Suppressor macrophage (primary cell): ENCODE measurements around the gene RALGAPA2.

Experiments
- DNase-seq, 4 experiments: peaks; one replicate each; pipeline ENCODE4 v3.0.0-alpha.2; 2020 to 2022

RALGAPA2 gene

GRCh38 chr20:20720158-20720557, 7.7 kb upstream of the RALGAPA2 start:
- DNase-seq: no peak

GRCh38 chr20:20719411-20719810, 7.0 kb upstream of the RALGAPA2 start:
- DNase-seq: no peak

GRCh38 chr20:20713244-20713765, 861 bp upstream of the RALGAPA2 start:
- DNase-seq: no peak

GRCh38 chr20:20712004-20712473, 405 bp downstream of the RALGAPA2 start:
- DNase-seq: peak in 1 of 4 experiments; percentile 26

- peak in 1 of 4 experiments; percentile 20 for DNase-seq
These were observed 1.0 kb downstream of the RALGAPA2 start for GRCh38 chr20:20711413-20711812.

- peak in 2 of 4 experiments; percentile 21 to 41 for DNase-seq
These were observed 1.8 kb downstream of the RALGAPA2 start for GRCh38 chr20:20710443-20711315.

GRCh38 chr20:20709887-20710286, 2.6 kb downstream of the RALGAPA2 start:
- no peak for DNase-seq

- no peak for DNase-seq
These were observed 6.2 kb downstream of the RALGAPA2 start for GRCh38 chr20:20706285-20706684.

GRCh38 chr20:20702330-20703245, 9.9 kb downstream of the RALGAPA2 start:
- DNase-seq: no peak

GRCh38 chr20:20699917-20700316, 12.5 kb downstream of the RALGAPA2 start:
- DNase-seq: no peak

- DNase-seq: no peak
These were observed 13.3 kb downstream of the RALGAPA2 start for GRCh38 chr20:20699144-20699543.

GRCh38 chr20:20697325-20697845, 15.1 kb downstream of the RALGAPA2 start:
- DNase-seq: no peak

GRCh38 chr20:20695250-20695816, 17.1 kb downstream of the RALGAPA2 start:
- DNase-seq: peak in 1 of 4 experiments; percentile 14

- DNase-seq: no peak
These were observed 17.9 kb downstream of the RALGAPA2 start for GRCh38 chr20:20694591-20694990.

GRCh38 chr20:20692587-20692986, 19.9 kb downstream of the RALGAPA2 start:
- no peak for DNase-seq

GRCh38 chr20:20691477-20692235, 20.8 kb downstream of the RALGAPA2 start:
- peak; percentile 9 to 53 (median 50) for DNase-seq

GRCh38 chr20:20690676-20691476, 21.6 kb downstream of the RALGAPA2 start:
- peak in 2 of 4 experiments; percentile 19 to 35 for DNase-seq

- no peak for DNase-seq
These were observed 25.1 kb downstream of the RALGAPA2 start for GRCh38 chr20:20687319-20687718.

GRCh38 chr20:20685635-20686034, 26.8 kb downstream of the RALGAPA2 start:
- no peak for DNase-seq

GRCh38 chr20:20683481-20684321, 28.7 kb downstream of the RALGAPA2 start:
- DNase-seq: no peak
